ENCODE measurements around the gene PGBD4. TPM values are rescaled to one million over a fixed set of nuclear protein-coding genes. Genes with fewer than 3 reads are reported as not detected.

Gene PGBD4
- total RNA-seq, 1 donor from 2014 or later = 1.2 TPM

DNA sequence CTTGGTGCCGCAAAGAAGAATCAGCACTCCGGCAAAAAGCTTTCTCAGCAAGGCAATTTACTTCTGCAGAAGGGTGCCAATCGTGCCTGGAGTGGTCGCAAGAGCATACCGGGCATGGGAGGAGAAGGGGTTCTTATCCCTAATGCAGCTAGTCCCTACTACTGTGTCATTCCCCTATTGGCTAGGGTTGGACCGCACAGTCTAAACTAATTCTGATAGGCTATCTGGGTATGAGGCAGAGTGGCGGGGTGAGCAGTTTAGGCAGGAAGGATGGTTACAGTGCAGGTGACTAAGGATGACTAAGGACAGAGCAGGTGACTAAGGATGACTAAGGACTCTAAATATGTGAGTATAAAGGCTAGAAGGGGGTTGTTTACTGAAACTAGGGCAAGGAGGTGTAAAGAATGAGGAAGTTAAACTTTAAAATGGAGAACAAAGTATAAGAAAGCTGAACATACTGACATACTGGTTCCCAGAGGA is 52.9 kb downstream of the PGBD4 start:
- DNase-seq (ENCODE audit: low spot score) = no peak
- peak overlapping the region; percentile 39 for H3K4me3 Mint-ChIP-seq (ENCODE audit: unreplicated experiment)
- H3K36me3 Mint-ChIP-seq (ENCODE audit: low read depth, unreplicated experiment) = peaks cover 70% of the 10 kb centered on the region
- TF ChIP-seq CTCF (IDR thresholded peaks at IDR 0.05; ENCODE audit: unreplicated experiment) = no peak
- H3K9me3 Mint-ChIP-seq (ENCODE audit: unreplicated experiment) = peaks cover 17% of the 10 kb centered on the region
- H3K27ac Mint-ChIP-seq (ENCODE audit: unreplicated experiment) = no peak overlapping the region
- H3K27me3 Mint-ChIP-seq (ENCODE audit: unreplicated experiment) = peaks cover 1% of the 10 kb centered on the region
- no peaks in the 10 kb centered on the region for H3K4me1 Mint-ChIP-seq (ENCODE audit: unreplicated experiment)

GRCh38 chr15:34155859-34156258 is 54.0 kb downstream of the PGBD4 start:
- H3K27ac Mint-ChIP-seq (ENCODE audit: unreplicated experiment) = no peak overlapping the region
- no peak for DNase-seq (ENCODE audit: low spot score)
- H3K4me1 Mint-ChIP-seq (ENCODE audit: unreplicated experiment) = no peaks in the 10 kb centered on the region
- peaks cover 17% of the 10 kb centered on the region for H3K9me3 Mint-ChIP-seq (ENCODE audit: unreplicated experiment)
- peaks cover 77% of the 10 kb centered on the region for H3K36me3 Mint-ChIP-seq (ENCODE audit: low read depth, unreplicated experiment)
- H3K4me3 Mint-ChIP-seq (ENCODE audit: unreplicated experiment) = peak overlapping the region; percentile 81
- no peak for TF ChIP-seq CTCF (IDR thresholded peaks at IDR 0.05; ENCODE audit: unreplicated experiment)
- H3K27me3 Mint-ChIP-seq (ENCODE audit: unreplicated experiment) = peaks cover 3% of the 10 kb centered on the region

Other genes starting within 250 kb of the PGBD4 start
- gene CHRM5, start 133.6 kb upstream of the PGBD4 start, total RNA-seq (ENCODE audit: unreplicated experiment) = not detected
- gene AVEN, start 62.9 kb upstream of the PGBD4 start, total RNA-seq (ENCODE audit: unreplicated experiment) = 14.8 TPM
- 41.8 TPM for gene EMC7, start 221 bp upstream of the PGBD4 start, total RNA-seq (ENCODE audit: unreplicated experiment)
- 55.1 TPM for gene KATNBL1, start 108.0 kb downstream of the PGBD4 start, total RNA-seq (ENCODE audit: unreplicated experiment)
- 77.1 TPM for gene EMC4, start 122.9 kb downstream of the PGBD4 start, total RNA-seq (ENCODE audit: unreplicated experiment)
- 22.4 TPM for gene SLC12A6, start 235.7 kb downstream of the PGBD4 start, total RNA-seq (ENCODE audit: unreplicated experiment)
- 191 TPM for gene NOP10, start 241.1 kb downstream of the PGBD4 start, total RNA-seq (ENCODE audit: unreplicated experiment)
- not detected for gene NUTM1, start 241.2 kb downstream of the PGBD4 start, total RNA-seq (ENCODE audit: unreplicated experiment)